CD8-positive, alpha-beta memory T cell (primary cell): ENCODE data around the gene CFAP77. TPM values are rescaled to one million over a fixed set of nuclear protein-coding genes. Genes with fewer than 3 reads are reported as not detected.

Experiments
- CTCF ChIA-PET: fragments of 350-600 bp; sonication (Branson Sonifier 250); formaldehyde crosslinking; loops from one replicate; lab custom pipeline; 2021; ENCODE audit warnings: antibody characterized with exemption; lab: Charles Lee
- POLR2A ChIA-PET: fragments of 350-600 bp; sonication (Branson Sonifier 250); formaldehyde crosslinking; loops from one replicate; lab custom pipeline; 2021; ENCODE audit warnings: antibody characterized with exemption; lab: Charles Lee
- DNase-seq, 5 donors: peaks; one replicate each; pipeline versions ENCODE4 v3.0.0 to v3.0.0-alpha.2; 2020 to 2022; ENCODE audit warnings: mixed read lengths in 1 of 5
- H3K27ac ChIP-seq: one replicate; pipeline ENCODE4 v1.7.0; 2013; ENCODE audit warnings: low read depth, mild to moderate bottlenecking, low read length, moderate library complexity
- H3K27me3 ChIP-seq: 2 replicates; pipeline ENCODE4 v1.7.0; 2013; ENCODE audit warnings: low read length, mild to moderate bottlenecking; ENCODE audit not compliant: insufficient read depth, poor library complexity, severe bottlenecking
- H3K36me3 ChIP-seq: 2 replicates; pipeline ENCODE4 v1.7.0; 2013; ENCODE audit warnings: mild to moderate bottlenecking, low read length, moderate library complexity; ENCODE audit not compliant: insufficient read depth
- H3K4me1 ChIP-seq: 2 replicates; pipeline ENCODE4 v1.7.0; 2013; ENCODE audit warnings: mild to moderate bottlenecking, low read length, moderate library complexity; ENCODE audit not compliant: insufficient read depth
- H3K4me3 ChIP-seq: 2 replicates; pipeline ENCODE4 v1.7.0; 2013; ENCODE audit warnings: mild to moderate bottlenecking, low read length
- H3K9me3 ChIP-seq: 2 replicates; pipeline ENCODE4 v1.7.0; 2013; ENCODE audit warnings: mild to moderate bottlenecking, low read length
- H3K27ac Mint-ChIP-seq, 8 donors: one replicate each; pipeline ENCODE4 v1.8.0; 2020 to 2021; ENCODE audit warnings: mixed read lengths in 8 of 8, mild to moderate bottlenecking in 6 of 8, inconsistent platforms in 3 of 8, moderate library complexity in 3 of 8
- H3K27me3 Mint-ChIP-seq, 2 donors: one replicate each; pipeline ENCODE4 v1.8.0; 2020 to 2021; ENCODE audit warnings: mixed read lengths in 2 of 2, mild to moderate bottlenecking in 1 of 2, moderate library complexity in 1 of 2
- H3K36me3 Mint-ChIP-seq, 3 donors: one replicate each; pipeline ENCODE4 v1.8.0; 2020 to 2021; ENCODE audit warnings: mixed read lengths in 3 of 3, inconsistent platforms in 1 of 3, mild to moderate bottlenecking in 1 of 3
- H3K4me1 Mint-ChIP-seq, 3 donors: one replicate each; pipeline ENCODE4 v1.8.0; 2020 to 2021; ENCODE audit warnings: mixed read lengths in 3 of 3, inconsistent platforms in 1 of 3, mild to moderate bottlenecking in 1 of 3
- H3K4me3 Mint-ChIP-seq, 7 donors: one replicate each; pipeline ENCODE4 v1.8.0; 2020 to 2021; ENCODE audit warnings: mixed read lengths in 7 of 7, mild to moderate bottlenecking in 6 of 7, moderate library complexity in 4 of 7, inconsistent platforms in 2 of 7
- H3K9me3 Mint-ChIP-seq, 5 donors: one replicate each; pipeline ENCODE4 v1.8.0; 2020 to 2022; ENCODE audit warnings: mixed read lengths in 5 of 5, mild to moderate bottlenecking in 3 of 5, moderate library complexity in 2 of 5, inconsistent platforms in 1 of 5
- polyA plus RNA-seq: library from polyadenylated mRNA; unstranded; fragments of 300-500 nt; fragmentation: Illumina TruSeq; gene quantifications from one replicate; pipeline ENCODE4 v1.2.3, GENCODE V29; 2021
- total RNA-seq, 2 experiments: library from RNA; stranded (reverse); gene quantifications; one replicate each; pipeline ENCODE4 v1.2.3, GENCODE V29; 2021

Gene CFAP77
- total and polyA plus RNA-seq, 3 experiments from 2014 or later, result not detected

- POLR2A ChIA-PET, result interaction anchor here (0.7 kb wide), 1 partner anchor 852 kb away, joined by 8 read pairs; no protein-coding TSS in a partner anchor
- H3K9me3 Mint-ChIP-seq, result no peaks in the 10 kb centered on the region
- Histone ChIP-seq H3K27ac (no peak overlapping the region), H3K36me3 (no peaks in the 10 kb centered on the region), H3K27me3 (peaks cover 7% of the 10 kb centered on the region), H3K4me1 (no peaks in the 10 kb centered on the region), H3K9me3 (no peaks in the 10 kb centered on the region), H3K4me3 (no peak overlapping the region)
- CTCF ChIA-PET, result no interaction called here
- H3K27ac Mint-ChIP-seq, result no peak overlapping the region
- H3K4me3 Mint-ChIP-seq, result no peak overlapping the region
- no peaks in the 10 kb centered on the region for H3K4me1 Mint-ChIP-seq
- DNase-seq, result no peak
- peaks cover 19 to 60% of the 10 kb centered on the region in 2 donors for H3K27me3 Mint-ChIP-seq
- H3K36me3 Mint-ChIP-seq, result no peaks in the 10 kb centered on the region
These were observed 48.4 kb downstream of the CFAP77 start for GRCh38 chr9:132458432-132458831.

DNA sequence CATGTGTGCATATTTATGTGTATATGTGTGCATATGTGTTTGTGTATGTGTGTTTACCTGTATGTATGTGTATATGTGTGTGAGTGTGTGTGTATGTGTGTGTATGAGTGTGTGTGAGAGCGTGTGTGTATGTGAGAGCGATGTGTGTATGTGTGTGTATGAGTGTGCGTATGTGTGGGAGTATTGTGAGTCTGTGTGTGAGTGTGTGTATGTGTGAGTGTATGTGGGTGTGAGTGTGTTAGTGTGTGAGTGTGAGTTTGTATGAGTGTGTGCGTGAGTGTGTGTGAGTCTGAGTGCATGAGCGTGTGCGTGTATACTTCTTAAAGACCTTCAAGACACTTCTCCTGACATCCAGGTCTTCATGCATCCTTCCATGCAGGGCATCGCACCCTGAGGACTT, 49.6 kb downstream of the CFAP77 start:
- Histone ChIP-seq H3K4me3 (no peak overlapping the region), H3K9me3 (no peaks in the 10 kb centered on the region), H3K4me1 (no peaks in the 10 kb centered on the region), H3K36me3 (no peaks in the 10 kb centered on the region), H3K27me3 (peaks cover under 1% of the 10 kb centered on the region), H3K27ac (no peak overlapping the region)
- Mint-ChIP-seq H3K9me3 (no peaks in the 10 kb centered on the region), H3K27ac (no peak overlapping the region), H3K4me1 (no peaks in the 10 kb centered on the region), H3K27me3 (peaks cover 16 to 49% of the 10 kb centered on the region in 2 donors), H3K4me3 (no peak overlapping the region), H3K36me3 (no peaks in the 10 kb centered on the region)
- ChIA-PET POLR2A (no interaction called here), CTCF (no interaction called here)
- no peak for DNase-seq

DNA sequence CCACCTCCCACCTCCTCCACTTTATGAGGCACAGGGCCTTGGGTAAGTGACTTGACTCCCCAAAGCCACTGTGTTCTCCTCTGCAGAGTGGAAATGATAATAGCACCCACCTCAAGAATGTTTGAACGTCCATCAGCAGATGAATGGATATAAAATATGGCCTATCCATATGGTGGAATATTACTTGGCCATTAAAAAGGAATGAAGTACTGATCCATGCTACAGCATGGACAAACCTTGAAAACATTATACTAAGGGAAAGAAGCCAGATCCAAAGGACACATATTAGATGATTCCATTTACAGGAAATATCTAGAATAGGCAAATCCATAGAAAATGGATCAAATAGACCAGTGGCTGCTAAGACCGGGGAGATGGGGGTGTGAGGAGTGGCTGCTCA, 50.2 kb downstream of the CFAP77 start:
- CTCF ChIA-PET, result no interaction called here
- Histone ChIP-seq H3K4me1 (no peaks in the 10 kb centered on the region), H3K9me3 (no peaks in the 10 kb centered on the region), H3K36me3 (no peaks in the 10 kb centered on the region), H3K27ac (no peak overlapping the region), H3K4me3 (no peak overlapping the region), H3K27me3 (no peaks in the 10 kb centered on the region)
- no peak for DNase-seq
- no peaks in the 10 kb centered on the region for H3K9me3 Mint-ChIP-seq
- H3K4me3 Mint-ChIP-seq, result no peak overlapping the region
- no peaks in the 10 kb centered on the region for H3K4me1 Mint-ChIP-seq
- H3K36me3 Mint-ChIP-seq, result no peaks in the 10 kb centered on the region
- peaks cover 17 to 47% of the 10 kb centered on the region in 2 donors for H3K27me3 Mint-ChIP-seq
- H3K27ac Mint-ChIP-seq, result no peak overlapping the region
- POLR2A ChIA-PET, result no interaction called here

GRCh38 chr9:132461281-132461896, 51.4 kb downstream of the CFAP77 start:
- H3K4me1 ChIP-seq, result no peaks in the 10 kb centered on the region
- H3K36me3 ChIP-seq, result no peaks in the 10 kb centered on the region
- H3K4me3 Mint-ChIP-seq, result no peak overlapping the region
- H3K4me3 ChIP-seq, result no peak overlapping the region
- DNase-seq, result no peak
- no peak overlapping the region for H3K27ac ChIP-seq
- H3K4me1 Mint-ChIP-seq, result no peaks in the 10 kb centered on the region
- no peaks in the 10 kb centered on the region for H3K36me3 Mint-ChIP-seq
- no peak overlapping the region for H3K27ac Mint-ChIP-seq
- ChIA-PET POLR2A (no interaction called here), CTCF (no interaction called here)
- H3K9me3 ChIP-seq, result no peaks in the 10 kb centered on the region
- H3K9me3 Mint-ChIP-seq, result no peaks in the 10 kb centered on the region
- H3K27me3 ChIP-seq, result no peaks in the 10 kb centered on the region
- H3K27me3 Mint-ChIP-seq, result peaks cover 9 to 38% of the 10 kb centered on the region in 2 donors

DNA sequence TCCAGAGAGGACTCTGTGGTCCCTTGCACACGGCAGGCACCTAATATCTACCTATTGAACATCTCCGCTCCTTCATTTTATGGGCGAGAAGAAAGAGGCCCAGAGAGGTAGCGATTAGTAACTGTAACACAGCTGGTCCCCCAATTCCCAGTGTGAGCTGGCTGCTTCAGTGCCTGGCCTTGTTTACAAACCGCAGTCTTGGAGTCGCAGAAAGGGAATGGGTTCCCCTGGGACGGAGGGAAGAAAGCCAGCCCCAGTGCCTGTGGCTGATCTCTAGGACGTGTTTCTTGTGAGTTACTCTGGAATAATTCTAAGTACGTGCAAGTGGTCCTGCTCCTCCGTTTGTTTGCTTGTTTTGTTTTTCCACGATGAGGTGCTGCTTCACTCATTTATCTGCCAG, 52.0 kb downstream of the CFAP77 start:
- H3K4me3 Mint-ChIP-seq, result no peak overlapping the region
- CTCF ChIA-PET, result no interaction called here

GRCh38 chr9:132464547-132464946, 54.5 kb downstream of the CFAP77 start:
- Mint-ChIP-seq H3K27ac (no peak overlapping the region), H3K4me3 (no peak overlapping the region), H3K4me1 (no peaks in the 10 kb centered on the region), H3K9me3 (no peaks in the 10 kb centered on the region), H3K27me3 (peaks cover 10 to 30% of the 10 kb centered on the region in 2 donors), H3K36me3 (no peaks in the 10 kb centered on the region)
- Histone ChIP-seq H3K4me3 (no peak overlapping the region), H3K9me3 (no peaks in the 10 kb centered on the region), H3K36me3 (no peaks in the 10 kb centered on the region), H3K4me1 (no peaks in the 10 kb centered on the region), H3K27me3 (no peaks in the 10 kb centered on the region), H3K27ac (no peak overlapping the region)
- CTCF ChIA-PET, result no interaction called here
- no peak for DNase-seq
- POLR2A ChIA-PET, result no interaction called here

More for the DNA sequence above, 52.0 kb downstream of the CFAP77 start:
- Mint-ChIP-seq H3K4me1 (no peaks in the 10 kb centered on the region), H3K27me3 (peaks cover 9 to 32% of the 10 kb centered on the region in 2 donors), H3K9me3 (no peaks in the 10 kb centered on the region), H3K27ac (no peak overlapping the region), H3K36me3 (no peaks in the 10 kb centered on the region)
- Histone ChIP-seq H3K4me3 (no peak overlapping the region), H3K36me3 (no peaks in the 10 kb centered on the region), H3K9me3 (no peaks in the 10 kb centered on the region), H3K27ac (no peak overlapping the region), H3K4me1 (no peaks in the 10 kb centered on the region), H3K27me3 (no peaks in the 10 kb centered on the region)
- no peak for DNase-seq
- POLR2A ChIA-PET, result no interaction called here

GRCh38 chr9:132465131-132465635, 55.2 kb downstream of the CFAP77 start:
- Mint-ChIP-seq H3K9me3 (no peaks in the 10 kb centered on the region), H3K27me3 (peaks cover 10 to 30% of the 10 kb centered on the region in 2 donors), H3K27ac (no peak overlapping the region), H3K4me1 (no peaks in the 10 kb centered on the region), H3K4me3 (no peak overlapping the region), H3K36me3 (no peaks in the 10 kb centered on the region)
- POLR2A ChIA-PET, result no interaction called here
- H3K36me3 ChIP-seq, result no peaks in the 10 kb centered on the region
- CTCF ChIA-PET, result no interaction called here
- H3K4me1 ChIP-seq, result no peaks in the 10 kb centered on the region
- no peak overlapping the region for H3K27ac ChIP-seq
- no peak overlapping the region for H3K4me3 ChIP-seq
- no peaks in the 10 kb centered on the region for H3K27me3 ChIP-seq
- DNase-seq, result no peak
- no peaks in the 10 kb centered on the region for H3K9me3 ChIP-seq

DNA sequence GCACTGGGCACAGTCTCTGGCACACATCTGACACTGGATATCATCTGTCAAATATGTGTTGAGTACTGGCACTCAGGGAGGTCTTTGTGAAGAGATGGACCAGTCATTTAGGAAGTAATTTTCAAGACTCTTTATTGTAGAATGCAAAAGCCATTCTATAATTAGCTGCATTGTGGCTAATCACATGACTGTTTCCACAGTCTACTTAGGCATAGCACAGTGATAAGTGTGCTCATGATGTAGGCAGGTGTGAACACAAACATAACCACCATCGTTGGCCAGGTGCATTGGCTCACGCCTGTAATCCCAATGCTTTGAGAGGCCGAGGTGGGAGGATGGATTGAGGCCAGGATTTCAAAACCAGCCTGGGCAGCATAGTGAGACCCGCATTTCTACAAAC, 62.2 kb downstream of the CFAP77 start:
- Histone ChIP-seq H3K27me3 (no peaks in the 10 kb centered on the region), H3K9me3 (no peaks in the 10 kb centered on the region), H3K27ac (no peak overlapping the region), H3K36me3 (no peaks in the 10 kb centered on the region), H3K4me1 (no peaks in the 10 kb centered on the region), H3K4me3 (no peak overlapping the region)
- CTCF ChIA-PET, result no interaction called here
- POLR2A ChIA-PET, result no interaction called here
- Mint-ChIP-seq H3K4me1 (peaks cover 6 to 7% (median 6%) of the 10 kb centered on the region in 3 donors), H3K27ac (no peak overlapping the region), H3K27me3 (peaks cover 2 to 20% of the 10 kb centered on the region in 2 donors), H3K4me3 (no peak overlapping the region), H3K36me3 (no peaks in the 10 kb centered on the region), H3K9me3 (no peaks in the 10 kb centered on the region)
- no peak for DNase-seq
